Neuron (in vitro differentiated cells): Measurements from ENCODE around the gene MAP2K7.
"Not testable (repeated sequence)": the region's sequence is repeated elsewhere in the genome, so short reads cannot be mapped to it uniquely, and the experiment has no call there.

Experiments used
- H2AFZ ChIP-seq: one replicate; pipeline ENCODE4 v1.6.1; 2013; ENCODE audit warnings: low read depth, mild to moderate bottlenecking, inconsistent platforms, low read length, moderate library complexity
- H3K27me3 ChIP-seq: one replicate; pipeline ENCODE4 v1.6.1; 2013; ENCODE audit warnings: low read length; ENCODE audit not compliant: insufficient read depth
- H3K36me3 ChIP-seq: one replicate; pipeline ENCODE4 v1.6.1; 2013; ENCODE audit warnings: low read length; ENCODE audit not compliant: insufficient read depth
- H3K4me1 ChIP-seq: one replicate; pipeline ENCODE4 v1.6.1; 2013; ENCODE audit warnings: low read length; ENCODE audit not compliant: insufficient read depth
- H3K4me3 ChIP-seq: 2 replicates; pipeline ENCODE4 v1.5.1; 2013; ENCODE audit warnings: mild to moderate bottlenecking, low read length, moderate library complexity
- H3K9me3 ChIP-seq: one replicate; pipeline ENCODE4 v1.6.1; 2013; ENCODE audit warnings: low read length

The MAP2K7 gene

GRCh38 chr19:7883796-7884570 lies 19.7 kb upstream of the MAP2K7 start:
- H3K36me3 ChIP-seq, result no peaks in the 10 kb centered on the region
- H3K4me3 ChIP-seq, result no peak overlapping the region
- no peaks in the 10 kb centered on the region for H3K9me3 ChIP-seq
- no peaks in the 10 kb centered on the region for H3K4me1 ChIP-seq
- no peak overlapping the region for H2AFZ ChIP-seq
- peaks cover 19% of the 10 kb centered on the region for H3K27me3 ChIP-seq

- H3K9me3 ChIP-seq, result no peaks in the 10 kb centered on the region
- peaks cover 25% of the 10 kb centered on the region for H3K27me3 ChIP-seq
- no peaks in the 10 kb centered on the region for H3K36me3 ChIP-seq
- H3K4me1 ChIP-seq, result no peaks in the 10 kb centered on the region
- no peak overlapping the region for H2AFZ ChIP-seq
- no peak overlapping the region for H3K4me3 ChIP-seq
Observed at GRCh38 chr19:7885818-7886217, 17.9 kb upstream of the MAP2K7 start.

- H3K4me3 ChIP-seq, result no peak overlapping the region
- no peaks in the 10 kb centered on the region for H3K4me1 ChIP-seq
- no peaks in the 10 kb centered on the region for H3K9me3 ChIP-seq
- no peak overlapping the region for H2AFZ ChIP-seq
- peaks cover 25% of the 10 kb centered on the region for H3K27me3 ChIP-seq
- H3K36me3 ChIP-seq, result no peaks in the 10 kb centered on the region
Observed at GRCh38 chr19:7887408-7888144, 16.1 kb upstream of the MAP2K7 start.

- no peaks in the 10 kb centered on the region for H3K9me3 ChIP-seq
- H3K36me3 ChIP-seq, result no peaks in the 10 kb centered on the region
- peaks cover 25% of the 10 kb centered on the region for H3K27me3 ChIP-seq
- no peak within 1 kb of the TSS for H2AFZ ChIP-seq
- no peaks in the 10 kb centered on the region for H3K4me1 ChIP-seq
- no peak within 1 kb of the TSS for H3K4me3 ChIP-seq
Observed at GRCh38 chr19:7888145-7888825, 15.4 kb upstream of the MAP2K7 start, which contains the start of gene LRRC8E. TSS of gene LRRC8E (plus strand) at chr19:7888510. CDS start at chr19:7895604, 7,094 bp downstream.

DNA sequence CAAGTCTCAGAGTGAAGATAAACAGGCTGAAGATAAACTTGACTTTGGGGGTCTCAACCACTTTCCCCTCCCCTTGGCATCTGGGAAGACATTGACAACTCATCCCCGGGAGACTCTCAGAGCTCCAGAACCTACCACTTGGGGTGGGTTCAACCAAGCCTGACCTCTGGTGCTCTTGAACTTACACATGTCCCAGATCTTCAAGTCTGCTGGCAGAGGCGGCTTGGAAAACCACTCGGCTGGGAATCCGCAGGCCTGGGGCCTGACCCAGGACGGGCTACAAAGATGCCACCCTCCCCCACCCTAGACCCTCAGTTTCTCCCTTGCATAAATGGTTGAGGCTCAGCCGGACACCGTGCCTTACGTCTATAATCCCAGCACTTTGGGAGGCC lies 14.9 kb upstream of the MAP2K7 start:
- Histone ChIP-seq H3K27me3 (peaks cover 25% of the 10 kb centered on the region), H3K4me3 (no peak overlapping the region), H2AFZ (no peak overlapping the region), H3K9me3 (no peaks in the 10 kb centered on the region), H3K4me1 (no peaks in the 10 kb centered on the region), H3K36me3 (no peaks in the 10 kb centered on the region)

GRCh38 chr19:7893362-7894101 lies 10.1 kb upstream of the MAP2K7 start:
- not testable (repeated sequence) for H2AFZ ChIP-seq, H3K36me3 ChIP-seq, H3K4me3 ChIP-seq, H3K9me3 ChIP-seq, H3K4me1 ChIP-seq
- H3K27me3 ChIP-seq, result peaks cover 13% of the 10 kb centered on the region

GRCh38 chr19:7894612-7895309 lies 8.9 kb upstream of the MAP2K7 start:
- Histone ChIP-seq H2AFZ (no peak overlapping the region), H3K4me1 (no peaks in the 10 kb centered on the region), H3K36me3 (no peaks in the 10 kb centered on the region), H3K4me3 (no peak overlapping the region), H3K27me3 (peaks cover 5% of the 10 kb centered on the region), H3K9me3 (no peaks in the 10 kb centered on the region)

GRCh38 chr19:7895565-7895964 lies 8.1 kb upstream of the MAP2K7 start:
- Histone ChIP-seq H2AFZ (no peak overlapping the region), H3K36me3 (no peaks in the 10 kb centered on the region), H3K9me3 (peaks cover 3% of the 10 kb centered on the region), H3K4me1 (no peaks in the 10 kb centered on the region), H3K27me3 (peaks cover 2% of the 10 kb centered on the region), H3K4me3 (no peak overlapping the region)

DNA sequence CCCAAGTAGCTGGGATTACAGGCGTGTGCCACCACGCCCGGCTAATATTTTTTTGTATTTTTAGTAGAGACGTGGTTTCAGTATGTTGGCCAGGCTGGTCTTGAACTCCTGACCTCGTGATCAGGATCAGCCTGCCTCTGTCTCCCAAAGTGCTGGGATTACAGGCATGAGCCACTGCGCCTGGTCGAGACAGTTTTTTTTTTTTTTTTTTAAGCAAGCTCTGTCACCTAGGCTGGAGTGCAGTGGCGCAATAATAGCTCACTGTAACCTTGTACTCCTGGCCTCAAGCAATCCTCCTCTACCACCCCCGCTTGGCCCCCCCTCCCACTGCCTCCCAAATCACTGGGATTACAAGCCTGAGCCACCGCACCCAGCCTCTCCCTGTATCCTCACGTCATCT lies 6.4 kb upstream of the MAP2K7 start:
- no peak overlapping the region for H3K4me3 ChIP-seq
- H2AFZ ChIP-seq, result no peak overlapping the region
- H3K9me3 ChIP-seq, result peaks cover 3% of the 10 kb centered on the region
- H3K36me3 ChIP-seq, result no peaks in the 10 kb centered on the region
- H3K27me3 ChIP-seq, result peaks cover 2% of the 10 kb centered on the region
- no peaks in the 10 kb centered on the region for H3K4me1 ChIP-seq

DNA sequence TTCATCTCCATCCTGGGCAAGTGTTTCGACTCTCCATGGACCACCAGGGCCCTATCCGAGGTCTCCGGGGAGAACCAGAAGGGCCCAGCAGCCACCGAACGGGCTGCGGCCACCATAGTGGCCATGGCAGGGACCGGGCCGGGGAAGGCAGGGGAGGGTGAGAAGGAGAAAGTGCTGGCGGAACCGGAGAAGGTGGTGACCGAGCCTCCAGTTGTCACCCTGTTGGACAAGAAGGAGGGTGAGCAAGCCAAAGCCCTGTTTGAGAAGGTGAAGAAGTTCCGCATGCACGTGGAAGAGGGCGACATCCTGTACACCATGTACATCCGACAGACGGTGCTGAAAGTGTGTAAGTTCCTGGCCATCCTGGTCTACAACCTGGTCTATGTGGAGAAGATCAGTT lies 4.7 kb upstream of the MAP2K7 start:
- Histone ChIP-seq H3K9me3 (peaks cover 3% of the 10 kb centered on the region), H3K4me1 (peaks cover 6% of the 10 kb centered on the region), H3K4me3 (no peak overlapping the region), H2AFZ (no peak overlapping the region), H3K27me3 (peaks cover 2% of the 10 kb centered on the region), H3K36me3 (no peaks in the 10 kb centered on the region)

- Histone ChIP-seq H3K4me1 (peaks cover 11% of the 10 kb centered on the region), H2AFZ (no peak overlapping the region)
Observed at GRCh38 chr19:7899751-7900378, 3.8 kb upstream of the MAP2K7 start.

GRCh38 chr19:7900401-7900870 lies 3.2 kb upstream of the MAP2K7 start:
- peaks cover 16% of the 10 kb centered on the region for H3K4me1 ChIP-seq

More at GRCh38 chr19:7899751-7900378, 3.8 kb upstream of the MAP2K7 start:
- Histone ChIP-seq H3K27me3 (no peaks in the 10 kb centered on the region), H3K36me3 (no peaks in the 10 kb centered on the region), H3K9me3 (peaks cover 3% of the 10 kb centered on the region), H3K4me3 (no peak overlapping the region)

More at GRCh38 chr19:7900401-7900870, 3.2 kb upstream of the MAP2K7 start:
- peaks cover 3% of the 10 kb centered on the region for H3K9me3 ChIP-seq
- no peak overlapping the region for H2AFZ ChIP-seq
- H3K4me3 ChIP-seq, result no peak overlapping the region
- no peaks in the 10 kb centered on the region for H3K36me3 ChIP-seq
- H3K27me3 ChIP-seq, result no peaks in the 10 kb centered on the region
